GM11168 (cell line): ENCODE data around the gene PAGR1.
"Not testable (repeated sequence)": the region's sequence is repeated elsewhere in the genome, so short reads cannot be mapped to it uniquely, and the experiment has no call there.

Experiments used
- in situ Hi-C: fragments of 300-500 bp; cut with MboI; formaldehyde crosslinking; loops from one replicate; pipeline ENCODE4 v1.12.0; 2022; ENCODE audit warnings: low sequenced_read_pairs; ENCODE audit not compliant: unreplicated experiment

Gene PAGR1

DNA sequence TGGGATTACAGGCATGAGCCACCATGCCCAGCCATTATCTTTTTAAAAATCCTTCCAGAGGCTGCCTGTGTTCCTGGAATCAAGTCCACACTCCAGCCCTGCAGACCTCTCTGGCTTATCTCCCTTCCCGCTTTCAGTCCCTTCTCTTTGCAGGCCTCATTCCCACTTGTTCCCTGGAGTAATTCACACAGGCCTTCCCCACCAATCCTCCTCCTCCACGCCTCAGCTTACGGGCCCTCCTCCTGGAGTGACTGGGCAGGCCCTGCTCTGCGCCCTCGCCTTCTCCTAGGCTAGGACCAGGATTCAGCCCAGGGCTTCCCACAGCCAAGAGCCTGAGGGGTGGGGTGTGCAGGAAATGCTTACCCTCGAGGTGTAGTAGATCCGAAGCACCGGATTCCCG, 44.3 kb downstream of the PAGR1 start:
- in situ Hi-C loops = no loop called here

DNA sequence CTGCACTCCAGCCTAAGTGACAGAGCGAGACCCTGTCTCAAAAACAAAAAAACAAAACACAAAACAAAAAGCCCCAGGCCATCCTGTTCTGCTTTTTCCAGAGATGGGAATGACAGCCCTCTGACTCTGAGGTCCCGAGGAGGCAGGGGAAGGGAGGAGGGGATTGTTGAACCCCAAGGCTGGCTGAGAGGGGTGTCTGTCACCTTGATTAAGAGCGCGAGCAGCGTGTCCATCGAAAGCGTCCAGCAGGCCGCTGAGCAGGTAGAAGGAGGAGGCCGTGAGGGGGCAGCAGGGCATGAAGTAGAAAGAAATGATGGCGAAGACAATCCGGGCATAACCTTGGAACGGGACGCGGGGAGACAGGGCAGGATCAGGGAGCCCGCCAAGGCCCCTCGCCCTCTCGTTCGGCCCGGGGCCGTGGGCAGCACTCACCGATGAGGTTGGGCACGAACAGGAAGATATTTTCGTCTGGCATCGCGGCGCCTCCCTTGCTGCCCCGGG, 46.5 kb downstream of the PAGR1 start:
- in situ Hi-C loops = no loop called here

- in situ Hi-C loops = no loop called here
Measured at GRCh38 chr16:29862884-29863668, 47.1 kb downstream of the PAGR1 start, which contains the start of gene CDIPT. TSS of gene CDIPT (minus strand) at chr16:29863226. CDS start at chr16:29862857, 369 bp downstream.

DNA sequence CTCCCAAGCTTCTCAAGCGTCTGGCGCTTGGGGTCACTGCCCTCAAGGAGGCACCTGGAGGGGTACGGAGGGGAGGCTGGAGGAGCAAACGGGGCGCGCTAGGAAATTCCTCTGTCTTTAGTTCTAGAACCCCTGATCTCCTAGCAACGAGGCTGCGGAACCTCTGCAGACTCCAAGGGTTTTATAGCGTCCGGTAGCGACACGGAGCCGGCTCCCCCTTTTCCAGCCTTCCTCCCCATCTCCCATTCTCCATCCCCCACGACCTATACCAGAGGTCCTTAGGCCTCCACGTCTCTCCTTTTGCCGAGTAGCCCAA, 47.7 kb downstream of the PAGR1 start:
- in situ Hi-C loops = no loop called here

DNA sequence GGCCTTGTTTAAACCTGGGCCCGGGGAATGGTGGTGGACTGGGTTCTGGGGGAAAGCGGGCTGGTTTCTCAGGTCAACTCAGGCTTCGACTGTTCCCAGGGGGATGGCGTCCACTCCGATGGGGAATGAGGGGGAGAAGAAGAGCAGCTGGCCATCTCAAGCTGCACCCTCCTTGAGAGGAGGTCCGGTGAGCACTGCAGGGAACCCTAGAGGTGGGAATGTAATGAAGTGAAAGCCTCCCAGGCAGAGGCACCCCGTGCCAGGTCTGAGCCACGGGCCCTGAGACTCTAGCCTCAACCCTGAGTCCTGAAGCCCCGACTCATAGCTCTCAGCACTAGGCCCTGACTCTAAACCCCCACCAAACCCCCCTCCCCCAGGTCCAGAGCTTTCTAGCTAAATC, 48.3 kb downstream of the PAGR1 start:
- in situ Hi-C loops = no loop called here

GRCh38 chr16:29868396-29869009, 52.6 kb downstream of the PAGR1 start:
- in situ Hi-C loops = no loop called here

GRCh38 chr16:29869067-29869466, 53.1 kb downstream of the PAGR1 start:
- in situ Hi-C loops = not testable (repeated sequence)
